HepG2 (cell line): ENCODE results near the gene MYH9. TPM values are rescaled to one million over a fixed set of nuclear protein-coding genes. Genes with fewer than 3 reads are reported as not detected.

ENCODE experiments used
- ARNT ChIP-seq: fragments of 450-650 bp; IDR thresholded peaks from 2 replicates; pipeline ENCODE4 v1.6.1; 2017
- GPN1 ChIP-seq: sonication (generic); formaldehyde crosslinking; IDR thresholded peaks from 2 replicates; pipeline ENCODE4 v1.5.1; 2020; ENCODE audit warnings: missing genetic modification reagents, borderline replicate concordance
- HIC2 ChIP-seq: sonication (generic); formaldehyde crosslinking; IDR thresholded peaks from 2 replicates; pipeline ENCODE4 v1.9.0; 2022; ENCODE audit warnings: low read depth, missing genetic modification reagents
- IRF9 ChIP-seq: sonication (generic); formaldehyde crosslinking; IDR thresholded peaks from 2 replicates; pipeline ENCODE4 v1.8.0; 2022; ENCODE audit warnings: missing genetic modification reagents, mild to moderate bottlenecking, borderline replicate concordance
- MAFK ChIP-seq, 2 experiments: IDR thresholded peaks in 1 of 2; conservative IDR thresholded peaks in 1 of 2; 2 replicates each; pipeline ENCODE4 v1.6.1; 2011; ENCODE audit warnings: improper control_type of control experiment in 2 of 2, low read length in 2 of 2
- MLX ChIP-seq: IDR thresholded peaks from 2 replicates; pipeline ENCODE4 v1.6.1; 2016
- MXD1 ChIP-seq: sonication (generic); formaldehyde crosslinking; IDR thresholded peaks from 2 replicates; pipeline ENCODE4 v1.4.0; 2020; ENCODE audit warnings: mild to moderate bottlenecking, missing genetic modification reagents
- PHB2 ChIP-seq: fragments of 450-650 bp; IDR thresholded peaks from 2 replicates; pipeline ENCODE4 v1.6.1; 2018; ENCODE audit not compliant: partially characterized antibody
- RAD21 ChIP-seq: fragments of 450-650 bp; formaldehyde crosslinking; IDR thresholded peaks from 2 replicates; pipeline ENCODE4 v1.5.0; 2020; ENCODE audit warnings: mild to moderate bottlenecking
- RNF2 ChIP-seq: fragments of 450-650 bp; conservative IDR thresholded peaks from 2 replicates; pipeline ENCODE4 v1.6.1; 2016; ENCODE audit warnings: low read depth
- SMAD9 ChIP-seq: sonication (generic); formaldehyde crosslinking; IDR thresholded peaks from 2 replicates; pipeline ENCODE4 v1.5.1; 2020; ENCODE audit warnings: mild to moderate bottlenecking, missing genetic modification reagents
- SPEN ChIP-seq: sonication (generic); formaldehyde crosslinking; IDR thresholded peaks from 2 replicates; pipeline ENCODE4 v1.5.1; 2020; ENCODE audit warnings: low read depth, mild to moderate bottlenecking, missing genetic modification reagents
- ZBTB1 ChIP-seq: sonication (generic); formaldehyde crosslinking; IDR thresholded peaks from 2 replicates; pipeline ENCODE4 v1.4.0; 2020; ENCODE audit warnings: missing genetic modification reagents, borderline replicate concordance
- ZBTB14 ChIP-seq: sonication (generic); formaldehyde crosslinking; IDR thresholded peaks from 2 replicates; pipeline ENCODE4 v1.4.0; 2020; ENCODE audit warnings: missing genetic modification reagents
- ZMAT5 ChIP-seq: sonication (generic); formaldehyde crosslinking; IDR thresholded peaks from 2 replicates; pipeline ENCODE4 v1.5.0; 2020; ENCODE audit warnings: mild to moderate bottlenecking, low read depth, missing genetic modification reagents, borderline replicate concordance
- ZNF230 ChIP-seq: sonication (generic); formaldehyde crosslinking; IDR thresholded peaks from 2 replicates; pipeline ENCODE4 v1.4.0; 2020; ENCODE audit warnings: mild to moderate bottlenecking, missing genetic modification reagents
- ZNF234 ChIP-seq: sonication (generic); formaldehyde crosslinking; conservative IDR thresholded peaks from 2 replicates; pipeline ENCODE4 v1.5.1; 2020; ENCODE audit warnings: mild to moderate bottlenecking, missing genetic modification reagents
- ZNF274 ChIP-seq: sonication (generic); formaldehyde crosslinking; IDR thresholded peaks from 2 replicates; pipeline ENCODE4 v1.5.1; 2020; ENCODE audit warnings: mild to moderate bottlenecking, missing genetic modification reagents
- ZNF567 ChIP-seq: sonication (generic); formaldehyde crosslinking; IDR thresholded peaks from 2 replicates; pipeline ENCODE4 v1.8.1; 2023; ENCODE audit warnings: mild to moderate bottlenecking, missing genetic modification reagents, borderline replicate concordance
- ZNF660 ChIP-seq: sonication (generic); formaldehyde crosslinking; IDR thresholded peaks from 2 replicates; pipeline ENCODE4 v1.5.1; 2020; ENCODE audit warnings: mild to moderate bottlenecking, low read depth, missing genetic modification reagents, borderline replicate concordance
- ZNF747 ChIP-seq: sonication (generic); formaldehyde crosslinking; IDR thresholded peaks from 2 replicates; pipeline ENCODE4 v1.8.1; 2023; ENCODE audit warnings: missing genetic modification reagents, mild to moderate bottlenecking, borderline replicate concordance
- ZSCAN9 ChIP-seq: IDR thresholded peaks from 2 replicates; pipeline ENCODE4 v1.6.1; 2016; ENCODE audit warnings: borderline replicate concordance
- polyA plus RNA-seq, 8 experiments: library from polyadenylated mRNA; depleted of rRNA in 3 of 8; stranded (reverse) in 7 of 8; unstranded in 1 of 8; fragments of >200 nt; fragmentation: Illumina TruSeq in 4 of 8; extraction: Trizol in 4 of 8; gene quantifications; 2 replicates each; pipeline versions ENCODE4 v1.2.1 to v1.2.3, GENCODE V29; 2011 to 2016; ENCODE audit warnings: low read depth in 4 of 8, missing spikeins in 1 of 8, mixed read lengths in 1 of 8; ENCODE audit not compliant: insufficient read depth in 1 of 8
- total RNA-seq, 5 experiments: library from RNA; depleted of rRNA; stranded (reverse); fragments of >200 nt; fragmentation: Illumina TruSeq; extraction: Trizol; gene quantifications; 2 replicates each; pipeline ENCODE4 v1.2.3, GENCODE V29; 2016; ENCODE audit warnings: low read depth in 1 of 5

The MYH9 gene
- total and polyA plus RNA-seq, 2 of the 13 experiments (the other 11 are each of a cell fraction or from before 2014, with no cell fraction given): 50.7 to 98.5 TPM

GRCh38 chr22:36351921-36352802 lies 35.6 kb downstream of the MYH9 start (continued):
- TF ChIP-seq ZNF234 (CRISPR knock-in tag): no peak
- TF ChIP-seq SMAD9 (CRISPR knock-in tag): no peak
- no peak for TF ChIP-seq RNF2
- no peak for TF ChIP-seq ZNF660 (CRISPR knock-in tag)
- TF ChIP-seq MXD1 (CRISPR knock-in tag): peak; percentile 65
- TF ChIP-seq ARNT: no peak
- no peak for TF ChIP-seq ZNF747 (CRISPR knock-in tag)
- no peak for TF ChIP-seq ZSCAN9 (CRISPR knock-in tag)
- peak; percentile 60; the same call in 1 of the 2 replicates for TF ChIP-seq HIC2
- no peak for TF ChIP-seq ZBTB14 (CRISPR knock-in tag)
- TF ChIP-seq ZBTB1 (CRISPR knock-in tag): no peak
- TF ChIP-seq GPN1 (CRISPR knock-in tag): no peak
- no peak; the same call in 1 of the 2 replicates for TF ChIP-seq SPEN (CRISPR knock-in tag)
- no peak for TF ChIP-seq ZNF567 (CRISPR knock-in tag)
- TF ChIP-seq IRF9 (CRISPR knock-in tag): no peak; the same call in 1 of the 2 replicates
- TF ChIP-seq MAFK (conservative IDR thresholded peaks at IDR 0.05 in 1 of 2, IDR thresholded peaks at IDR 0.05 in 1 of 2; ENCODE audit: low read length in 2 of 2): no peak
- TF ChIP-seq PHB2: no peak
- no peak for TF ChIP-seq ZMAT5 (CRISPR knock-in tag)
- TF ChIP-seq ZNF230 (CRISPR knock-in tag): peak; percentile 64; the same call in 1 of the 2 replicates
- no peak for TF ChIP-seq RAD21
- TF ChIP-seq ZNF274 (CRISPR knock-in tag): no peak
- no peak; the same call in 1 of the 2 replicates for TF ChIP-seq MLX
